GM12878 (cell line): Measurements from ENCODE around the gene VAV2. TPM values are rescaled to one million over a fixed set of nuclear protein-coding genes. Genes with fewer than 3 reads are reported as not detected.

Experiments used
- ASH2L ChIP-seq: fragments of 300-600, 200-600 bp; sonication (generic); IDR thresholded peaks from 2 replicates; pipeline ENCODE4 v1.6.1; 2017; ENCODE audit warnings: low read depth, mild to moderate bottlenecking, borderline replicate concordance
- CBFB ChIP-seq: IDR thresholded peaks from 2 replicates; pipeline ENCODE4 v1.6.1; 2016; ENCODE audit warnings: antibody characterized with exemption, low read depth
- IKZF1 ChIP-seq: fragments of 450-650 bp; conservative IDR thresholded peaks from 2 replicates; pipeline ENCODE4 v1.6.1; 2017; ENCODE audit warnings: antibody characterized with exemption, mild to moderate bottlenecking
- MEF2A ChIP-seq: IDR thresholded peaks from 2 replicates; pipeline ENCODE4 v1.6.1; 2011; ENCODE audit warnings: low read depth, mild to moderate bottlenecking, low read length, moderate library complexity; ENCODE audit not compliant: insufficient read depth
- MYC ChIP-seq: IDR thresholded peaks from 2 replicates; pipeline ENCODE4 v1.6.1; 2011; ENCODE audit warnings: mild to moderate bottlenecking, low read length, moderate library complexity, inconsistent platforms; ENCODE audit not compliant: insufficient read depth, insufficient replicate concordance, insufficient read length, severe bottlenecking
- NKRF ChIP-seq: fragments of 450-650 bp; conservative IDR thresholded peaks from 2 replicates; pipeline ENCODE4 v1.6.1; 2017; ENCODE audit warnings: mild to moderate bottlenecking, moderate library complexity
- SREBF2 ChIP-seq: IDR thresholded peaks from 2 replicates; pipeline ENCODE4 v1.6.1; 2012; ENCODE audit warnings: mild to moderate bottlenecking, low read length
- STAT1 ChIP-seq: fragments of 450-650 bp; conservative IDR thresholded peaks from 2 replicates; pipeline ENCODE4 v1.6.1; 2014; ENCODE audit warnings: antibody characterized with exemption, mild to moderate bottlenecking
- STAT3 ChIP-seq: IDR thresholded peaks from 2 replicates; pipeline ENCODE4 v1.6.1; 2011; ENCODE audit warnings: low read depth, low read length, improper control_type of control experiment
- ZNF217 ChIP-seq: fragments of 450-650 bp; IDR thresholded peaks from 2 replicates; pipeline ENCODE4 v1.6.1; 2017; ENCODE audit warnings: antibody characterized with exemption, mild to moderate bottlenecking
- polyA plus RNA-seq, 11 experiments: library from polyadenylated mRNA; depleted of rRNA in 4 of 11; unstranded in 6 of 11; stranded (reverse) in 5 of 11; fragments of >200 nt; fragmentation: Nextera tagmentation in 4 of 11; fragmentation: Illumina TruSeq in 1 of 11; extraction: Ambion mirVana in 4 of 11; extraction: Trizol in 1 of 11; gene quantifications; 1 replicate in 1 of 11; 2 replicates in 10 of 11; pipeline versions ENCODE4 v1.2.1 to v1.2.3, GENCODE V29; 2011 to 2016; ENCODE audit warnings: inconsistent platforms in 2 of 11, missing spikeins in 2 of 11, low read depth in 1 of 11
- total RNA-seq, 4 experiments: library from RNA; depleted of rRNA in 3 of 4; stranded (reverse); fragments of >200 nt in 3 of 4; fragmentation: Illumina TruSeq in 1 of 4; extraction: Trizol in 1 of 4; gene quantifications; 2 replicates each; pipeline versions ENCODE4 v1.2.1 to v1.2.3, GENCODE V29; 2013 to 2021
- TF ChIP-seq, protein P1 (sequence below): IDR thresholded peaks from 2 replicates; pipeline ENCODE4 v1.6.1; 2012; ENCODE audit warnings: low read depth, low read length, improper control_type of control experiment

Gene VAV2
- total and polyA plus RNA-seq, 10 of the 15 experiments (the other 5 are each of a cell fraction or from before 2014, with no cell fraction given) = 0.13 to 43.9 (median 16.9) TPM

GRCh38 chr9:133823189-133824105, 168.7 kb downstream of the VAV2 start (continued):
- no peak for TF ChIP-seq ZNF217
- TF ChIP-seq ASH2L = no peak
- TF ChIP-seq IKZF1 = peak; percentile 92
- TF ChIP-seq CBFB = no peak
- TF ChIP-seq MYC = peak; percentile 87
- no peak for TF ChIP-seq MEF2A
- no peak for TF ChIP-seq STAT1
- no peak for TF ChIP-seq SREBF2
- TF ChIP-seq, protein P1, sequence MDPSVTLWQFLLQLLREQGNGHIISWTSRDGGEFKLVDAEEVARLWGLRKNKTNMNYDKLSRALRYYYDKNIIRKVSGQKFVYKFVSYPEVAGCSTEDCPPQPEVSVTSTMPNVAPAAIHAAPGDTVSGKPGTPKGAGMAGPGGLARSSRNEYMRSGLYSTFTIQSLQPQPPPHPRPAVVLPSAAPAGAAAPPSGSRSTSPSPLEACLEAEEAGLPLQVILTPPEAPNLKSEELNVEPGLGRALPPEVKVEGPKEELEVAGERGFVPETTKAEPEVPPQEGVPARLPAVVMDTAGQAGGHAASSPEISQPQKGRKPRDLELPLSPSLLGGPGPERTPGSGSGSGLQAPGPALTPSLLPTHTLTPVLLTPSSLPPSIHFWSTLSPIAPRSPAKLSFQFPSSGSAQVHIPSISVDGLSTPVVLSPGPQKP = no peak
- no peak for TF ChIP-seq STAT3
- no peak for TF ChIP-seq NKRF
- TF ChIP-seq, all 136 proteins: peak for 44
